Tibial nerve (tissue), 4 donors: Measurements from ENCODE around the gene ZNF366. TPM values are rescaled to one million over a fixed set of nuclear protein-coding genes. Genes with fewer than 3 reads are reported as not detected.

ENCODE experiments used
- DNase-seq, 2 donors: peaks; one replicate each; pipeline ENCODE4 v3.0.0-alpha.2; 2019; ENCODE audit warnings: low spot score in 2 of 2
- H3K27ac ChIP-seq, 4 donors: fragments of 200-600 bp; sonication (generic) in 3 of 4; one replicate each; pipeline ENCODE4 v1.5.1; 2017 to 2019; ENCODE audit warnings: mild to moderate bottlenecking in 1 of 4
- H3K27me3 ChIP-seq, 2 donors: fragments of 200-600 bp; sonication (generic) in 1 of 2; one replicate each; pipeline versions ENCODE4 v1.5.1 to v1.6.0; 2017 to 2019
- H3K36me3 ChIP-seq, 3 donors: fragments of 200-600 bp; sonication (generic); one replicate each; pipeline ENCODE4 v1.5.1; 2018 to 2019
- H3K4me1 ChIP-seq, 4 donors: fragments of 200-600 bp; sonication (generic) in 3 of 4; one replicate each; pipeline ENCODE4 v1.5.1; 2017 to 2019
- H3K4me3 ChIP-seq, 4 donors: fragments of 200-600 bp; sonication (generic) in 3 of 4; one replicate each; pipeline ENCODE4 v1.5.1; 2017 to 2019; ENCODE audit warnings: mild to moderate bottlenecking in 1 of 4, moderate library complexity in 1 of 4
- H3K9me3 ChIP-seq, 4 donors: fragments of 200-600 bp; sonication (generic) in 3 of 4; one replicate each; pipeline ENCODE4 v1.5.1; 2017 to 2019
- CTCF ChIP-seq, 5 experiments: fragments of 200-600 bp in 3 of 5; fragments of 450-650 bp in 2 of 5; sonication (generic) in 3 of 5; IDR thresholded peaks; one replicate each; pipeline ENCODE4 v1.5.1; 2016 to 2019; ENCODE audit warnings: antibody characterized with exemption in 5 of 5, mild to moderate bottlenecking in 3 of 5, moderate library complexity in 2 of 5
- EP300 ChIP-seq, 2 donors: sonication (generic); formaldehyde crosslinking; IDR thresholded peaks; one replicate each; pipeline ENCODE4 v1.6.1; 2017; ENCODE audit warnings: antibody characterized with exemption in 2 of 2, mild to moderate bottlenecking in 1 of 2
- POLR2A ChIP-seq, 2 donors: fragments of 450-650 bp; IDR thresholded peaks; one replicate each; pipeline ENCODE4 v1.6.1; 2017; ENCODE audit warnings: antibody characterized with exemption in 2 of 2, mild to moderate bottlenecking in 2 of 2, moderate library complexity in 2 of 2
- WGBS, 2 donors: methylation state at CpG; one replicate each; pipeline ENCODE4 v1.1.5; 2018; 5-methylcytosine and 5-hydroxymethylcytosine counted together
- total RNA-seq, 4 donors: library from RNA; depleted of rRNA; stranded (reverse); fragments of >200 nt; gene quantifications; one replicate each; pipeline ENCODE4 v1.1.0, GENCODE V29; 2016

Gene ZNF366
- total RNA-seq, 4 donors from 2014 or later: 3.3 to 10.6 (median 5.2) TPM

GRCh38 chr5:72459089-72459661, 48.0 kb downstream of the ZNF366 start:
- Histone ChIP-seq H3K4me3 (no peak overlapping the region), H3K27ac (peak overlapping the region in 2 of 4 donors; percentile 31 to 67), H3K27me3 (no peaks in the 10 kb centered on the region), H3K36me3 (no peaks in the 10 kb centered on the region), H3K9me3 (no peaks in the 10 kb centered on the region), H3K4me1 (peaks cover 0 to 43% (median under 1%) of the 10 kb centered on the region in 4 donors)
- DNase-seq: no peak
- TF ChIP-seq POLR2A (IDR thresholded peaks at IDR 0.05): no peak
- no peak for TF ChIP-seq EP300 (IDR thresholded peaks at IDR 0.05)
- TF ChIP-seq CTCF (IDR thresholded peaks at IDR 0.05): no peak
- 56 to 61% methylated on average over 5 of the region's 5 CpGs for WGBS, 2 donors

GRCh38 chr5:72458407-72458806, 48.8 kb downstream of the ZNF366 start:
- Histone ChIP-seq H3K4me1 (peaks cover 0 to 45% (median 8%) of the 10 kb centered on the region in 4 donors), H3K9me3 (no peaks in the 10 kb centered on the region), H3K27ac (peak overlapping the region in 1 of 4 donors; percentile 67), H3K4me3 (no peak overlapping the region), H3K27me3 (no peaks in the 10 kb centered on the region), H3K36me3 (no peaks in the 10 kb centered on the region)
- no peak for DNase-seq
- WGBS, 2 donors: 83 to 93% methylated on average over 3 of the region's 3 CpGs
- TF ChIP-seq EP300 (IDR thresholded peaks at IDR 0.05): no peak
- no peak for TF ChIP-seq POLR2A (IDR thresholded peaks at IDR 0.05)
- TF ChIP-seq CTCF (IDR thresholded peaks at IDR 0.05): no peak

- Histone ChIP-seq H3K9me3 (no peaks in the 10 kb centered on the region), H3K27ac (no peak overlapping the region), H3K4me3 (no peak overlapping the region), H3K36me3 (no peaks in the 10 kb centered on the region), H3K27me3 (no peaks in the 10 kb centered on the region), H3K4me1 (peaks cover 0 to 53% (median 14%) of the 10 kb centered on the region in 4 donors)
- DNase-seq: no peak
- 90 to 97% methylated on average over 1 of the region's 1 CpG for WGBS, 2 donors
- TF ChIP-seq EP300 (IDR thresholded peaks at IDR 0.05): no peak
- no peak for TF ChIP-seq CTCF (IDR thresholded peaks at IDR 0.05)
- no peak for TF ChIP-seq POLR2A (IDR thresholded peaks at IDR 0.05)
These were observed 49.7 kb downstream of the ZNF366 start for GRCh38 chr5:72457491-72457890.

GRCh38 chr5:72456391-72457074, 50.7 kb downstream of the ZNF366 start:
- Histone ChIP-seq H3K9me3 (no peaks in the 10 kb centered on the region), H3K4me1 (peaks cover 0 to 63% (median 23%) of the 10 kb centered on the region in 4 donors), H3K4me3 (no peak overlapping the region), H3K27me3 (no peaks in the 10 kb centered on the region), H3K36me3 (no peaks in the 10 kb centered on the region), H3K27ac (no peak overlapping the region)
- TF ChIP-seq EP300 (IDR thresholded peaks at IDR 0.05): no peak
- no peak for TF ChIP-seq POLR2A (IDR thresholded peaks at IDR 0.05)
- no peak for TF ChIP-seq CTCF (IDR thresholded peaks at IDR 0.05)
- no peak for DNase-seq
- 75 to 84% methylated on average over 7 to 8 of the region's 8 CpGs for WGBS, 2 donors

- no peak for TF ChIP-seq CTCF (IDR thresholded peaks at IDR 0.05)
- TF ChIP-seq EP300 (IDR thresholded peaks at IDR 0.05): no peak
- TF ChIP-seq POLR2A (IDR thresholded peaks at IDR 0.05): no peak
- Histone ChIP-seq H3K27me3 (no peaks in the 10 kb centered on the region), H3K9me3 (no peaks in the 10 kb centered on the region), H3K4me3 (no peak overlapping the region), H3K4me1 (peaks cover 0 to 73% (median 32%) of the 10 kb centered on the region in 4 donors), H3K27ac (peak overlapping the region in 2 of 4 donors; percentile 28 to 92), H3K36me3 (no peaks in the 10 kb centered on the region)
- DNase-seq: no peak
- 86 to 89% methylated on average over 9 of the region's 9 CpGs for WGBS, 2 donors
These were observed 51.7 kb downstream of the ZNF366 start for GRCh38 chr5:72455476-72455875.
